Hepatocyte (in vitro differentiated cells): ENCODE results near the gene QRICH1.

ENCODE experiments used
- EZH2 ChIP-seq: fragments of 200-600 bp; sonication (generic); IDR thresholded peaks from 2 replicates; pipeline ENCODE4 v1.6.1; 2016; ENCODE audit warnings: antibody characterized with exemption, mild to moderate bottlenecking, borderline replicate concordance
- TF ChIP-seq, protein P1 (sequence below): fragments of 200-600 bp; sonication (generic); IDR thresholded peaks from 2 replicates; pipeline ENCODE4 v1.5.1; 2016; ENCODE audit warnings: antibody characterized with exemption, mild to moderate bottlenecking; ENCODE audit not compliant: poor library complexity

- TF ChIP-seq, protein P1, sequence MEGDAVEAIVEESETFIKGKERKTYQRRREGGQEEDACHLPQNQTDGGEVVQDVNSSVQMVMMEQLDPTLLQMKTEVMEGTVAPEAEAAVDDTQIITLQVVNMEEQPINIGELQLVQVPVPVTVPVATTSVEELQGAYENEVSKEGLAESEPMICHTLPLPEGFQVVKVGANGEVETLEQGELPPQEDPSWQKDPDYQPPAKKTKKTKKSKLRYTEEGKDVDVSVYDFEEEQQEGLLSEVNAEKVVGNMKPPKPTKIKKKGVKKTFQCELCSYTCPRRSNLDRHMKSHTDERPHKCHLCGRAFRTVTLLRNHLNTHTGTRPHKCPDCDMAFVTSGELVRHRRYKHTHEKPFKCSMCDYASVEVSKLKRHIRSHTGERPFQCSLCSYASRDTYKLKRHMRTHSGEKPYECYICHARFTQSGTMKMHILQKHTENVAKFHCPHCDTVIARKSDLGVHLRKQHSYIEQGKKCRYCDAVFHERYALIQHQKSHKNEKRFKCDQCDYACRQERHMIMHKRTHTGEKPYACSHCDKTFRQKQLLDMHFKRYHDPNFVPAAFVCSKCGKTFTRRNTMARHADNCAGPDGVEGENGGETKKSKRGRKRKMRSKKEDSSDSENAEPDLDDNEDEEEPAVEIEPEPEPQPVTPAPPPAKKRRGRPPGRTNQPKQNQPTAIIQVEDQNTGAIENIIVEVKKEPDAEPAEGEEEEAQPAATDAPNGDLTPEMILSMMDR: no peak
- no peak for TF ChIP-seq EZH2
These were observed 36.6 kb downstream of the QRICH1 start for GRCh38 chr3:49057268-49057667.
